Measurements from ENCODE around the gene SNX19. TPM values are rescaled to one million over a fixed set of nuclear protein-coding genes. Genes with fewer than 3 reads are reported as not detected.
"Not testable (repeated sequence)": the region's sequence is repeated elsewhere in the genome, so short reads cannot be mapped to it uniquely, and the experiment has no call there.

Gene SNX19
- polyA plus RNA-seq, 1 donor: 37.6 TPM

DNA sequence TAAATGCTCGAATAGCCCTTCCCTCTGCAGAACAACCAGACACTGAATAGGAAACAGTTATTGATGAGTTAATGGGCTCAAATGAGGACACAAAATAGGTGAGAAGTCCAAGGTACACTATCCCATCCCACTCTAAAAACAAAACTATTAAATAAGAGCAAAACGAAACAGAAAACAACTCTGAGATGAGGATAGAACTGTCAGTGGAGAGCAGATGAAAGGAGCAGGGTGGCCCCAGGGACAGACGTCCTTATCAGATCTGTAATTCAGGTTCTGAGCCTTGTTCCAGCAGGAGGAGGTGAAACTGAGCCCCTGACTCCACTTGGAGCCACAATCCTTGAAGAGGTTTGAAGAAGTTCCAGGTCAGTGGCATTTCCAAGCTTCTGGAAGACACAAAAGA, 8.5 kb upstream of the SNX19 start:
- Histone ChIP-seq H3K27me3 (ENCODE audit: control insufficient read depth, insufficient read depth, low read length) (peaks cover 14% of the 10 kb centered on the region), H3K4me3 (ENCODE audit: low read length) (no peak overlapping the region), H3K36me3 (ENCODE audit: control insufficient read depth, insufficient read depth, low read length) (no peaks in the 10 kb centered on the region), H3K27ac (ENCODE audit: low read length) (no peak overlapping the region), H3K4me1 (ENCODE audit: control insufficient read depth, insufficient read depth, low read length) (no peaks in the 10 kb centered on the region), H3K9me3 (ENCODE audit: control insufficient read depth, low read depth, low read length) (no peaks in the 10 kb centered on the region)
- 60% methylated on average over 1 of the region's 3 CpGs for WGBS (ENCODE audit: insufficient coverage, low lambda C conversion rate)
- no peak for DNase-seq

DNA sequence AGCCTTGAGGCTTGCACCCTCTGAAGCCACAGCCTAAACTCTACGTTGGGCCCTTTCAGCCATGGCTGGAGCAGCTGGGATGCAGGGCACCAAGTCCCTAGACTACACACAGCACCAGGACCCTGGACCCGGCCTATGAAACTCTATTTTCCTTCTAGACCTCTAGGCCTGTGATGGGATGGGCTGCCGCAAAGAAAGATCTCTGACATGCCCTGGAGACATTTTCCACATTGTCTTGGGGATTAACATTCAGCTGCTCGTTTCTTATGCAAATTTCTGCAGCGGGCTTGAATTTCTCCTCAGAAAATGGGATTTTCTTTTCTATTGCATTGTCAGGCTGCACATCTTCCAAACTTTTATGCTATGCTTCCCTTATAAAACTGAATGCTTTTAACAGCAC, 4.3 kb upstream of the SNX19 start:
- WGBS (ENCODE audit: insufficient coverage, low lambda C conversion rate): no CpG with 5 or more reads among the region's 5 CpGs
- H3K4me3 ChIP-seq (ENCODE audit: low read length); H3K27ac ChIP-seq (ENCODE audit: low read length); H3K9me3 ChIP-seq (ENCODE audit: control insufficient read depth, low read depth, low read length); H3K4me1 ChIP-seq (ENCODE audit: control insufficient read depth, insufficient read depth, low read length); DNase-seq; H3K36me3 ChIP-seq (ENCODE audit: control insufficient read depth, insufficient read depth, low read length): not testable (repeated sequence)
- peaks cover 22% of the 10 kb centered on the region for H3K27me3 ChIP-seq (ENCODE audit: control insufficient read depth, insufficient read depth, low read length)

GRCh38 chr11:130918081-130918480, 1.8 kb upstream of the SNX19 start:
- H3K4me1 ChIP-seq (ENCODE audit: control insufficient read depth, insufficient read depth, low read length): peaks cover 7% of the 10 kb centered on the region
- H3K27me3 ChIP-seq (ENCODE audit: control insufficient read depth, insufficient read depth, low read length): peaks cover 22% of the 10 kb centered on the region
- no peaks in the 10 kb centered on the region for H3K9me3 ChIP-seq (ENCODE audit: control insufficient read depth, low read depth, low read length)
- DNase-seq: no peak
- H3K36me3 ChIP-seq (ENCODE audit: control insufficient read depth, insufficient read depth, low read length): peaks cover 15% of the 10 kb centered on the region
- no peak overlapping the region for H3K27ac ChIP-seq (ENCODE audit: low read length)
- WGBS (ENCODE audit: insufficient coverage, low lambda C conversion rate): no CpG with 5 or more reads among the region's 6 CpGs
- no peak overlapping the region for H3K4me3 ChIP-seq (ENCODE audit: low read length)

DNA sequence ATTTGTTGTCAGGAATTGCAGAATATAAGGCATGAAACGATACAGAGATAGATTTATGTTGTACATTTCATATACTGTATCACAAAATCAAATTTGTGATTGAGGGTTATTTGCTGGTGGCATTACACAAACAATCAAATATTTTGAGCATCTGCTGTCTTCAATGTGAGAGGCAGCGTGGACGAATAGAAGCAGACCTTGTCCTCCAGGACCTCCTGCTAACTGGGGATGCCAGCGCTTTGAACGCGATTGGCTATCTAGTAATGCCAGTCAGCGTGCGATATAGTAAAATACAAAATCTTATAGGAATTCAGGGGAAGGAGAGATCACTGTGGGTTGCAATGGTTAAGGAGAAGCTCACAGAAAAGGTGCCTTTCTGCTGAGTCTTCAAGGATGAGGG, 631 bp upstream of the SNX19 start:
- Histone ChIP-seq H3K9me3 (ENCODE audit: control insufficient read depth, low read depth, low read length) (no peaks in the 10 kb centered on the region), H3K4me3 (ENCODE audit: low read length) (peak overlapping the region; percentile 52), H3K36me3 (ENCODE audit: control insufficient read depth, insufficient read depth, low read length) (peaks cover 15% of the 10 kb centered on the region), H3K27me3 (ENCODE audit: control insufficient read depth, insufficient read depth, low read length) (peaks cover 22% of the 10 kb centered on the region), H3K27ac (ENCODE audit: low read length) (no peak overlapping the region), H3K4me1 (ENCODE audit: control insufficient read depth, insufficient read depth, low read length) (peaks cover 7% of the 10 kb centered on the region)
- WGBS (ENCODE audit: insufficient coverage, low lambda C conversion rate): no CpG with 5 or more reads among the region's 8 CpGs
- no peak for DNase-seq

DNA sequence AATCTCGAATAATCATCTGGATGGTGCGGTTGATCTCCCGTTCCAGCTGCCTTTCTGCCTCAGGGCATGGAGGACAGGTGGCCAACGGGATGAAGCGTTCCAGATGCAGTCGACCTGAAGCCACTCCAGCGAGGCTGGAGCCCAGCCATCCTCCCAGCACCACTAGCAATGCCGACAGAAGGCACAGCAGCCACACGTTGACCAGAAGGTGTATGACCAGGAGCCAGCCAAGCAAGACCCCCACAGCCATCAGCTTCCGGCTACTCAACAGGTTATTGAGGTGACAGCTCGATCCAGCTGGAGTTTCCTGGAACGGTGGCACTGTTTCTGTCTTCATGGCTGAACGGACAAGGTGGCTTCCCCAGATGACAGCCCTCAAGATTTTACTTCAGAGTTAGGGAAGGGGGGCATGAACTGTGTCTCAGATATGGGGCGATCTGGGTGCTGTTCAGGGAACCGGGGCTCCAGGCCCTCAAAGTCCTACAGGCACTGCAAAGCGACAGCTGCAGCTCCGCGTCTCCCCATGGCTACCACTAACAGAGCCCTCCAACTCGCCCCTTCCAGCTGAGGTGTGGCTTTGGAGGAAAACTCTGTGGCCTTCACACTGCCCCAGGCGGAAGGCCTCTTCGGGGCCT, 559 bp downstream of the SNX19 start:
- H3K4me1 ChIP-seq (ENCODE audit: control insufficient read depth, insufficient read depth, low read length): peaks cover 7% of the 10 kb centered on the region
- peak overlapping the region; percentile 5 for H3K27ac ChIP-seq (ENCODE audit: low read length)
- peak overlapping the region; percentile 64 for H3K4me3 ChIP-seq (ENCODE audit: low read length)
- H3K27me3 ChIP-seq (ENCODE audit: control insufficient read depth, insufficient read depth, low read length): peaks cover 17% of the 10 kb centered on the region
- no peak for DNase-seq
- H3K36me3 ChIP-seq (ENCODE audit: control insufficient read depth, insufficient read depth, low read length): peaks cover 19% of the 10 kb centered on the region
- no CpG with 5 or more reads among the region's 21 CpGs for WGBS (ENCODE audit: insufficient coverage, low lambda C conversion rate)
- H3K9me3 ChIP-seq (ENCODE audit: control insufficient read depth, low read depth, low read length): no peaks in the 10 kb centered on the region

DNA sequence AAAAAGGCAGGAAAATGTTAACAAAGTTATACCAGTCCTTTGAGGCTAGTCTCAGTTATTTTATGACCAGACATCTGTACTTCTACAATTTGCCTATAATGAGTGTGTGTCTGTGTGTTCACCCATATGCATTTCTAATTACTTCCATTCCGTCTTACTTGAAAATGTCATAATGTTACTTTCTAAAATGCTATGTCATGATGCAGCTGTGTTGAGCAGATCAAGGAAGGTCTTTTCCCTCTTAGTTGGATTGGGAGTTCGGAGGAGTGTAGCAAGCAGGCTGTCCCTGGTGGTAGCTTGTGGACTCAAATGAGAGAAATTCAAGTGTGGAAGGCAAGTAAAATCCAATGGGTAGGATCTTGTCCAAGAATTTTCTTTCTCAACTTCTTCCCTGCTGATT, 3.0 kb downstream of the SNX19 start:
- H3K36me3 ChIP-seq (ENCODE audit: control insufficient read depth, insufficient read depth, low read length): peaks cover 33% of the 10 kb centered on the region

DNA sequence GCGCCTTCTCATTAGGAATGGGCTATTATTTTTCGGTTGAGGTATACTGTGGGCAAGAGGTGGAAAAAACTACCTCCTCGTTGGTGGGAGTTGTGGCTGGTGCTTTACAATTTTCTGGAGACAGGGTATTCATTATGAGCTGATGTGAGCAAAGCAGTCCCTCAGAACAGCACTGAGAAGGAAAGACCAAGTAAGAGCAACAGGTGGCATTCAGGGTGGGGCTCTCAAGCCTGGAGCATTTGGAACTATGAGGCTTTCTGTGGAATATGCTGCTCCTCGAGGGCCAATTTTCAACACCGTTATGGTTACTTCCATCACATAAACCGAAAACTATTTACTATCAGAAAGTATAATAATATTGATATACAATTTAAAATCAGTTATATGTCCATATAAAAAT, 3.7 kb downstream of the SNX19 start:
- no peak overlapping the region for H3K27ac ChIP-seq (ENCODE audit: low read length)
- peaks cover 4% of the 10 kb centered on the region for H3K27me3 ChIP-seq (ENCODE audit: control insufficient read depth, insufficient read depth, low read length)
- H3K36me3 ChIP-seq (ENCODE audit: control insufficient read depth, insufficient read depth, low read length): peaks cover 40% of the 10 kb centered on the region
- H3K4me1 ChIP-seq (ENCODE audit: control insufficient read depth, insufficient read depth, low read length): peaks cover 7% of the 10 kb centered on the region
- no peak overlapping the region for H3K4me3 ChIP-seq (ENCODE audit: low read length)
- H3K9me3 ChIP-seq (ENCODE audit: control insufficient read depth, low read depth, low read length): no peaks in the 10 kb centered on the region
- WGBS (ENCODE audit: insufficient coverage, low lambda C conversion rate): 100% methylated on average over 3 of the region's 6 CpGs
- DNase-seq: no peak

More for the DNA sequence above, 3.0 kb downstream of the SNX19 start:
- WGBS (ENCODE audit: insufficient coverage, low lambda C conversion rate): 100% methylated on average over 1 of the region's 2 CpGs
- H3K27me3 ChIP-seq (ENCODE audit: control insufficient read depth, insufficient read depth, low read length): peaks cover 8% of the 10 kb centered on the region
- H3K27ac ChIP-seq (ENCODE audit: low read length): no peak overlapping the region
- no peak overlapping the region for H3K4me3 ChIP-seq (ENCODE audit: low read length)
- DNase-seq: no peak
- H3K4me1 ChIP-seq (ENCODE audit: control insufficient read depth, insufficient read depth, low read length): peaks cover 7% of the 10 kb centered on the region
- no peaks in the 10 kb centered on the region for H3K9me3 ChIP-seq (ENCODE audit: control insufficient read depth, low read depth, low read length)

- H3K36me3 ChIP-seq (ENCODE audit: control insufficient read depth, insufficient read depth, low read length): peaks cover 52% of the 10 kb centered on the region
- no peaks in the 10 kb centered on the region for H3K27me3 ChIP-seq (ENCODE audit: control insufficient read depth, insufficient read depth, low read length)
- no CpG with 5 or more reads among the region's 11 CpGs for WGBS (ENCODE audit: insufficient coverage, low lambda C conversion rate)
- H3K4me1 ChIP-seq (ENCODE audit: control insufficient read depth, insufficient read depth, low read length): peaks cover 7% of the 10 kb centered on the region
- no peak for DNase-seq
- no peak overlapping the region for H3K27ac ChIP-seq (ENCODE audit: low read length)
- H3K9me3 ChIP-seq (ENCODE audit: control insufficient read depth, low read depth, low read length): no peaks in the 10 kb centered on the region
- H3K4me3 ChIP-seq (ENCODE audit: low read length): no peak overlapping the region
These were observed 5.0 kb downstream of the SNX19 start for GRCh38 chr11:130911306-130911705.

DNA sequence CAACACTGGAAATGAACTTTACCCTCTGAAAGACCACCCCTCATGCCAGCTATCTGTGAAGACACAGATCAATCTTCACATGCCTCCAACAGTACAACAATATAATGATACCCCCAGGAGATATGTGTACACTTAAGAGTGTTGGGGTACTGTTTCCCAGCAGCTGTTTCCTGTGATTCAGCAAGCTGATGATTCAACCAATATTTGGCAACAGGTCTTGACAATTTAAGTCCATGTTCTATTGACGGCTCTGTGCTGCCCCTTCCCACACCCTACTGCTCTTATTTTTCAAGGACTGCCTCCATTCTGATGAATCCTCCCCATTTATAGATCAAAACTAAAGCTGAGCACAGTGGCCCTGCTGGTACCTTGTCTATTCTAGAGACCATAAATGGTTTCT, 6.6 kb downstream of the SNX19 start:
- no peaks in the 10 kb centered on the region for H3K4me1 ChIP-seq (ENCODE audit: control insufficient read depth, insufficient read depth, low read length)
- H3K9me3 ChIP-seq (ENCODE audit: control insufficient read depth, low read depth, low read length): no peaks in the 10 kb centered on the region
- no peak overlapping the region for H3K4me3 ChIP-seq (ENCODE audit: low read length)
- H3K36me3 ChIP-seq (ENCODE audit: control insufficient read depth, insufficient read depth, low read length): peaks cover 62% of the 10 kb centered on the region
- no peaks in the 10 kb centered on the region for H3K27me3 ChIP-seq (ENCODE audit: control insufficient read depth, insufficient read depth, low read length)
- WGBS (ENCODE audit: insufficient coverage, low lambda C conversion rate): no CpG with 5 or more reads among the region's 1 CpG
- DNase-seq: no peak
- no peak overlapping the region for H3K27ac ChIP-seq (ENCODE audit: low read length)

- no peaks in the 10 kb centered on the region for H3K4me1 ChIP-seq (ENCODE audit: control insufficient read depth, insufficient read depth, low read length)
- H3K27ac ChIP-seq (ENCODE audit: low read length): no peak overlapping the region
- H3K4me3 ChIP-seq (ENCODE audit: low read length): no peak overlapping the region
- no peaks in the 10 kb centered on the region for H3K9me3 ChIP-seq (ENCODE audit: control insufficient read depth, low read depth, low read length)
- peaks cover 60% of the 10 kb centered on the region for H3K36me3 ChIP-seq (ENCODE audit: control insufficient read depth, insufficient read depth, low read length)
- no peak for DNase-seq
- 80% methylated on average over 1 of the region's 4 CpGs for WGBS (ENCODE audit: insufficient coverage, low lambda C conversion rate)
- no peaks in the 10 kb centered on the region for H3K27me3 ChIP-seq (ENCODE audit: control insufficient read depth, insufficient read depth, low read length)
These were observed 7.3 kb downstream of the SNX19 start for GRCh38 chr11:130908770-130909625.
